GM18508 (cell line): Measurements from ENCODE around the gene RNF20.
A peak's percentile ranks its signal among the peaks of the same experiment; 100 is the strongest.
"Not testable (repeated sequence)": the region's sequence is repeated elsewhere in the genome, so short reads cannot be mapped to it uniquely, and the experiment has no call there.

Experiments used
- ATAC-seq: cut with Tn5 transposase; IDR thresholded peaks from one replicate; pipeline ENCODE4 v1.9.1; 2021; ENCODE audit warnings: moderate number of reproducible peaks; ENCODE audit not compliant: insufficient read depth, unreplicated experiment

Gene RNF20

GRCh38 chr9:101533334-101534204 is at the start of gene RNF20:
Gene RNF20, plus strand, starts transcription at chr9:101533853. Its CDS starts 1,571 bp downstream, at chr9:101535424.
- peak; percentile 97 for ATAC-seq

GRCh38 chr9:101484046-101484445 is 49.6 kb upstream of the RNF20 start:
- ATAC-seq: no peak

- ATAC-seq: no peak
These were observed 47.5 kb upstream of the RNF20 start for GRCh38 chr9:101485924-101486692.

GRCh38 chr9:101486693-101487442 is 46.8 kb upstream of the RNF20 start:
- ATAC-seq: no peak

- ATAC-seq: no peak
These were observed 46.2 kb upstream of the RNF20 start for GRCh38 chr9:101487443-101487840.

GRCh38 chr9:101495810-101496209 is 37.8 kb upstream of the RNF20 start:
- no peak for ATAC-seq

- no peak for ATAC-seq
These were observed 35.3 kb upstream of the RNF20 start for GRCh38 chr9:101498323-101498722.

- ATAC-seq: no peak
These were observed 29.5 kb upstream of the RNF20 start for GRCh38 chr9:101504188-101504587.

- no peak for ATAC-seq
These were observed 25.4 kb upstream of the RNF20 start for GRCh38 chr9:101508211-101508610.

- ATAC-seq: no peak
These were observed 24.1 kb upstream of the RNF20 start for GRCh38 chr9:101509572-101509971.

GRCh38 chr9:101510459-101510858 is 23.2 kb upstream of the RNF20 start:
- no peak for ATAC-seq

- ATAC-seq: no peak
These were observed 22.6 kb upstream of the RNF20 start for GRCh38 chr9:101511009-101511408.

- ATAC-seq: no peak
These were observed 21.5 kb upstream of the RNF20 start for GRCh38 chr9:101512116-101512515.

- no peak for ATAC-seq
These were observed 20.3 kb upstream of the RNF20 start for GRCh38 chr9:101513351-101513750.

GRCh38 chr9:101514071-101514470 is 19.6 kb upstream of the RNF20 start:
- ATAC-seq: no peak

GRCh38 chr9:101516655-101517054 is 17.0 kb upstream of the RNF20 start:
- ATAC-seq: no peak

- ATAC-seq: not testable (repeated sequence)
These were observed 15.2 kb upstream of the RNF20 start for GRCh38 chr9:101518489-101518888.

GRCh38 chr9:101524371-101524770 is 9.3 kb upstream of the RNF20 start:
- ATAC-seq: no peak

GRCh38 chr9:101527066-101527465 is 6.6 kb upstream of the RNF20 start:
- ATAC-seq: no peak

- ATAC-seq: no peak
These were observed 5.6 kb upstream of the RNF20 start for GRCh38 chr9:101528015-101528414.
